HepG2 (cell line): Measurements from ENCODE around the gene PSKH1.

Experiments
- KDM5A ChIP-seq: fragments of 200-600 bp; sonication (generic); IDR thresholded peaks from 2 replicates; pipeline ENCODE4 v1.7.0; 2018; ENCODE audit warnings: antibody characterized with exemption, mild to moderate bottlenecking, low read length, borderline replicate concordance
- YEATS4 ChIP-seq: sonication (generic); formaldehyde crosslinking; IDR thresholded peaks from 2 replicates; pipeline ENCODE4 v1.4.0; 2020; ENCODE audit warnings: missing genetic modification reagents, borderline replicate concordance
- ZNF101 ChIP-seq: sonication (generic); formaldehyde crosslinking; IDR thresholded peaks from 2 replicates; pipeline ENCODE4 v1.4.0; 2020; ENCODE audit warnings: mild to moderate bottlenecking, low read depth, missing genetic modification reagents, borderline replicate concordance
- ZNF142 ChIP-seq: sonication (generic); formaldehyde crosslinking; IDR thresholded peaks from 2 replicates; pipeline ENCODE4 v1.4.0; 2020; ENCODE audit warnings: missing genetic modification reagents

- TF ChIP-seq YEATS4 (no peak), ZNF101 (CRISPR knock-in tag) (no peak), ZNF142 (CRISPR knock-in tag) (no peak), KDM5A (no peak)
Measured at GRCh38 chr16:67909056-67909742, 16.1 kb downstream of the PSKH1 start.
